PC-9 (cell line): Measurements from ENCODE around the gene DNM3. TPM values are rescaled to one million over a fixed set of nuclear protein-coding genes. Genes with fewer than 3 reads are reported as not detected.

Experiments used
- BruUV-seq: library from RNA; stranded (reverse); fragments of 400-500 nt; replicated peaks from 2 replicates; lab custom pipeline; 2021; lab: Mats Ljungman, UMichigan
- CTCF ChIA-PET: fragments of 300-600 bp; sonication (Branson Sonifier 250); formaldehyde crosslinking; loops from one replicate; lab custom pipeline; 2022; ENCODE audit warnings: antibody characterized with exemption; lab: Charles Lee
- POLR2A ChIA-PET: fragments of 300-600 bp; sonication (Branson Sonifier 250); formaldehyde crosslinking; loops from one replicate; lab custom pipeline; 2022; ENCODE audit warnings: antibody characterized with exemption; ENCODE audit not compliant: unreplicated experiment; lab: Charles Lee
- DNase-seq, 2 experiments: peaks; one replicate each; pipeline versions ENCODE4 v3.0.0 to v3.0.0-alpha.2; 2015 to 2022; ENCODE audit warnings: mixed read lengths in 1 of 2
- H2AFZ ChIP-seq: fragments of 200-600 bp; sonication (generic); 2 replicates; pipeline ENCODE4 v1.8.1; 2017; ENCODE audit warnings: antibody characterized with exemption
- H3F3A ChIP-seq: fragments of 200-600 bp; sonication (generic); 2 replicates; pipeline ENCODE4 v1.8.1; 2017; ENCODE audit warnings: antibody characterized with exemption, mild to moderate bottlenecking, low read depth; ENCODE audit not compliant: insufficient read depth
- H3K27ac ChIP-seq: fragments of 200-600 bp; sonication (generic); 2 replicates; pipeline ENCODE4 v1.6.1; 2016; ENCODE audit warnings: mixed run types
- H3K27me3 ChIP-seq: fragments of 200-600 bp; sonication (generic); 2 replicates; pipeline ENCODE4 v1.6.1; 2016; ENCODE audit warnings: low read depth, mixed run types; ENCODE audit not compliant: insufficient read depth
- H3K36me3 ChIP-seq: fragments of 200-600 bp; sonication (generic); 2 replicates; pipeline ENCODE4 v1.6.1; 2016; ENCODE audit warnings: low read depth, mixed run types
- H3K4me1 ChIP-seq: fragments of 200-600 bp; sonication (generic); replicated peaks from 2 replicates; pipeline ENCODE4 v1.6.1; 2016; ENCODE audit warnings: mixed run types; ENCODE audit not compliant: insufficient read depth
- H3K4me2 ChIP-seq: fragments of 200-600 bp; sonication (generic); 2 replicates; pipeline ENCODE4 v1.6.1; 2017; ENCODE audit warnings: mixed run types
- H3K4me3 ChIP-seq: fragments of 200-600 bp; sonication (generic); 2 replicates; pipeline ENCODE4 v1.6.1; 2016; ENCODE audit warnings: mixed run types
- H3K79me2 ChIP-seq: fragments of 200-600 bp; sonication (generic); 2 replicates; pipeline ENCODE4 v1.6.1; 2017; ENCODE audit warnings: low read depth, mixed run types
- H3K9me2 ChIP-seq: fragments of 200-600 bp; sonication (generic); 2 replicates; pipeline ENCODE4 v1.8.1; 2017; ENCODE audit warnings: mild to moderate bottlenecking; ENCODE audit not compliant: insufficient read depth
- H3K9me3 ChIP-seq: fragments of 200-600 bp; sonication (generic); 2 replicates; pipeline ENCODE4 v1.8.1; 2016; ENCODE audit warnings: low read depth; ENCODE audit not compliant: insufficient read depth
- H4K20me1 ChIP-seq: fragments of 200-600 bp; sonication (generic); 2 replicates; pipeline ENCODE4 v1.8.1; 2017; ENCODE audit not compliant: insufficient read depth
- EZH2 ChIP-seq: fragments of 200-600 bp; sonication (generic); IDR thresholded peaks from 2 replicates; pipeline ENCODE4 v1.8.0; 2017; ENCODE audit warnings: antibody characterized with exemption, low read depth
- intact Hi-C: fragments of 100-400 bp; cut with micrococcal nuclease; formaldehyde crosslinking; loops from one replicate; pipeline ENCODE4 v1.10.0; 2022; ENCODE audit not compliant: unreplicated experiment
- total RNA-seq: library from RNA; stranded (reverse); gene quantifications from 2 replicates; pipeline ENCODE4 v1.2.3, GENCODE V29; 2021
- TF ChIP-seq, protein P1 (sequence below): fragments of 200-600 bp; sonication (generic); conservative IDR thresholded peaks from 2 replicates; pipeline ENCODE4 v1.6.1; 2017; ENCODE audit warnings: mixed run types, antibody characterized with exemption, mild to moderate bottlenecking, moderate library complexity

The DNM3 gene
- total RNA-seq, 1 experiment from 2014 or later = 1.7 TPM

DNA sequence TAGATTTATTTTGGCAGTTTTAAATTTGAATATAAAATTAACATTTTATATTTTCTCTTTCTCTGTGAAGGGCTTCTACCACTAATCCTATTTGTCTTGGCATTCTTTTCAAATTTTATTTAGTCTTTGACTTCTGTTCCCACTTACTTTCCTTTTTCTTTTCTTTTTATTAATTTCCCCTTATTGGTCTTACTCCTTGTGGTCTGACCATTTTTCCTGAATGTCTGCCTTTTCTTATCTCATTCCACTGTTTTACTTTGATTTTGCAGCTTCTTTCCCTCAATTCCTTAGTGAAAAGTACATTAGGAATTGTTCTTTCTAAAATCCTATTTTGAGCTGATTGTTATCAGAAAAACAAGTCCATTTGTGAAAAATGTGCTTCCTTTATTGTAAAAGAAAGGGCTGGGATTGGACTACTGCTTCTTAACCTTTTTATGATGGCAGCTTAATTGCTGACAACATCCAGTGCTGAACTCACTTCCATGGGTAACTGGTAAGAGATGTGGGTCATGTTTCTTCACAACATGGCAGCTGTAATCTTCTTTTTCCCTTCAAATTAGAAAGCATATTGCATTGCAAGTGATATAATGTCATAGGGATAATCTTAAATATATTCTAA lies 284.6 kb downstream of the DNM3 start:
- Histone ChIP-seq H3K4me1 (no peaks in the 10 kb centered on the region), H3K36me3 (no peaks in the 10 kb centered on the region), H3K4me2 (no peak overlapping the region), H3K9me2 (no peaks in the 10 kb centered on the region), H3K4me3 (no peak overlapping the region), H2AFZ (no peak overlapping the region), H3K79me2 (no peaks in the 10 kb centered on the region), H3K27me3 (no peaks in the 10 kb centered on the region), H3K27ac (no peak overlapping the region), H3K9me3 (no peaks in the 10 kb centered on the region; the same call in 1 of the 2 replicates), H3F3A (no peaks in the 10 kb centered on the region), H4K20me1 (no peaks in the 10 kb centered on the region)
- no peak for TF ChIP-seq EZH2
- DNase-seq = no peak
- intact Hi-C loops = no loop called here
- POLR2A ChIA-PET = no interaction called here
- CTCF ChIA-PET = interaction anchor here (1.1 kb wide), 1 partner anchor 10 kb away, joined by 3 read pairs; no protein-coding TSS in a partner anchor
- BruUV-seq = no TSS peak

DNA sequence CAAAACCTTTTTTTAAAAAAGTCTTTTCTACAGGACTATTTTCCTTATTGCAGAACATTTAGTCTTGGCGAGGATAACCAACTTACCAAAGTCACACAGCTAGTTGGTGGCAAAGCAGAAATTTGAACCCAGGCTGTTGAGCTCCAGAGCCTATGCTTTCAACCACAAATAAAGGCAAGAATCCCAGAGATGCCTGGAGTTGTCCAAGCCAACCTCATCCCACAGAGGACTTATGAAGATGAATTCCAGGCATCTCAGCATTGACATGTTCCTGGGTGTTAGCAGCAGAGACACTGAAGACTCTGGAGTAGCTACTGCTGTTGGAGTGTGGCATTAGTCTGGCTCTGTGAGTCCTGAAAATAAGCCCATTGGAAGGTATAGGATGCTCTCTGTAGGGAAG lies 291.5 kb downstream of the DNM3 start:
- H3F3A ChIP-seq = no peaks in the 10 kb centered on the region
- TF ChIP-seq, protein P1, sequence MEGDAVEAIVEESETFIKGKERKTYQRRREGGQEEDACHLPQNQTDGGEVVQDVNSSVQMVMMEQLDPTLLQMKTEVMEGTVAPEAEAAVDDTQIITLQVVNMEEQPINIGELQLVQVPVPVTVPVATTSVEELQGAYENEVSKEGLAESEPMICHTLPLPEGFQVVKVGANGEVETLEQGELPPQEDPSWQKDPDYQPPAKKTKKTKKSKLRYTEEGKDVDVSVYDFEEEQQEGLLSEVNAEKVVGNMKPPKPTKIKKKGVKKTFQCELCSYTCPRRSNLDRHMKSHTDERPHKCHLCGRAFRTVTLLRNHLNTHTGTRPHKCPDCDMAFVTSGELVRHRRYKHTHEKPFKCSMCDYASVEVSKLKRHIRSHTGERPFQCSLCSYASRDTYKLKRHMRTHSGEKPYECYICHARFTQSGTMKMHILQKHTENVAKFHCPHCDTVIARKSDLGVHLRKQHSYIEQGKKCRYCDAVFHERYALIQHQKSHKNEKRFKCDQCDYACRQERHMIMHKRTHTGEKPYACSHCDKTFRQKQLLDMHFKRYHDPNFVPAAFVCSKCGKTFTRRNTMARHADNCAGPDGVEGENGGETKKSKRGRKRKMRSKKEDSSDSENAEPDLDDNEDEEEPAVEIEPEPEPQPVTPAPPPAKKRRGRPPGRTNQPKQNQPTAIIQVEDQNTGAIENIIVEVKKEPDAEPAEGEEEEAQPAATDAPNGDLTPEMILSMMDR = no peak
- TF ChIP-seq EZH2 = no peak
- no peaks in the 10 kb centered on the region for H3K36me3 ChIP-seq
- no peaks in the 10 kb centered on the region for H3K27me3 ChIP-seq
- intact Hi-C loops = no loop called here
- H3K27ac ChIP-seq = no peak overlapping the region
- H3K9me2 ChIP-seq = no peaks in the 10 kb centered on the region
- H3K4me1 ChIP-seq = no peaks in the 10 kb centered on the region
- H3K4me2 ChIP-seq = no peak overlapping the region
- H2AFZ ChIP-seq = no peak overlapping the region
- H4K20me1 ChIP-seq = no peaks in the 10 kb centered on the region
- H3K4me3 ChIP-seq = no peak overlapping the region
- no peak for DNase-seq
- no peaks in the 10 kb centered on the region for H3K79me2 ChIP-seq
- no peaks in the 10 kb centered on the region; the same call in 1 of the 2 replicates for H3K9me3 ChIP-seq
- no TSS peak for BruUV-seq
- ChIA-PET CTCF (interaction anchor here (0.6 kb wide), 1 partner anchor 226 kb away, joined by 3 read pairs; no protein-coding TSS in a partner anchor), POLR2A (no interaction called here)

DNA sequence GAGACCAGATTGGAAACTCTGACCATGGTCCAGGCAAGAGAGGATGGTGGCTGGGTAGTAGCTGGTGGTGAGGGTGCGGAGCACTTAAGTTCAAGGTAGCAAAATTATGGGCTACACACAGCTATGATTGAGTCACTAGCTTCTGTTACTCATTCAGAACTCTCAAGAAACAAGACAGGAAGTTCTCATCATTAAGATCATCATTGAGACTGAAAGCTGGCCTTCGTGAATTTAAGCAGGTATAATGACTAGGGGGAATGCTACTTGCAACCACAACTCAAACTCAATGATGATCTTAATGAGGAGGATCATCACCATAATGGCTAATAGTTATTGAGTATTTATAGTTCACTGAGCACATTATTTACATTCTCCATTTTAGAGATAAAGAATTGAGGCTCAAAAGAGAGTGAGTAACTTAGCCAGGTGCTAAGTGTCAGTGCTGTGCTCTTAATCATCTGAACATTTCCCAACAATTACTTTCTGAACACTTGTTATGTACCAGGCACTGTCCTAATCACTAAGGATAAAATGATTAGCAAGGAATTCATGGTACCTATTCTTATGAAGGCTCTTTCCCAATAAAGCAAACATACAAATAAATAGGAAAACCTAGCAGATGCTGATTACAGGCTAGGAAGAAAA lies 292.9 kb downstream of the DNM3 start:
- DNase-seq = no peak
- no peak overlapping the region for H2AFZ ChIP-seq

More for the DNA sequence above, 292.9 kb downstream of the DNM3 start:
- Histone ChIP-seq H3K9me2 (no peaks in the 10 kb centered on the region), H3F3A (no peaks in the 10 kb centered on the region), H3K4me3 (no peak overlapping the region), H3K27me3 (no peaks in the 10 kb centered on the region), H3K4me1 (no peaks in the 10 kb centered on the region), H3K79me2 (no peaks in the 10 kb centered on the region), H3K36me3 (no peaks in the 10 kb centered on the region), H3K27ac (no peak overlapping the region), H4K20me1 (no peaks in the 10 kb centered on the region), H3K9me3 (no peaks in the 10 kb centered on the region; the same call in 1 of the 2 replicates), H3K4me2 (no peak overlapping the region)
- TF ChIP-seq, protein P1 = no peak
- no peak for TF ChIP-seq EZH2
- intact Hi-C loops = no loop called here
- ChIA-PET CTCF (no interaction called here), POLR2A (no interaction called here)
- no TSS peak for BruUV-seq
